Renal cortical epithelial cell (primary cell): ENCODE results near the gene PDE4B. TPM values are rescaled to one million over a fixed set of nuclear protein-coding genes. Genes with fewer than 3 reads are reported as not detected.

Source experiments
- DNase-seq: peaks from one replicate; pipeline ENCODE4 v3.0.0-alpha.2; 2011; ENCODE audit warnings: low read depth
- total RNA-seq: library from RNA; depleted of rRNA; stranded (reverse); fragments of >200 nt; gene quantifications from 2 replicates; pipeline ENCODE4 v1.2.3, GENCODE V29; 2014

PDE4B gene
- total RNA-seq, 1 donor from 2014 or later: 0.70 TPM

- no peak for DNase-seq
Measured at GRCh38 chr1:66240491-66241484, 448.1 kb downstream of the PDE4B start.

DNA sequence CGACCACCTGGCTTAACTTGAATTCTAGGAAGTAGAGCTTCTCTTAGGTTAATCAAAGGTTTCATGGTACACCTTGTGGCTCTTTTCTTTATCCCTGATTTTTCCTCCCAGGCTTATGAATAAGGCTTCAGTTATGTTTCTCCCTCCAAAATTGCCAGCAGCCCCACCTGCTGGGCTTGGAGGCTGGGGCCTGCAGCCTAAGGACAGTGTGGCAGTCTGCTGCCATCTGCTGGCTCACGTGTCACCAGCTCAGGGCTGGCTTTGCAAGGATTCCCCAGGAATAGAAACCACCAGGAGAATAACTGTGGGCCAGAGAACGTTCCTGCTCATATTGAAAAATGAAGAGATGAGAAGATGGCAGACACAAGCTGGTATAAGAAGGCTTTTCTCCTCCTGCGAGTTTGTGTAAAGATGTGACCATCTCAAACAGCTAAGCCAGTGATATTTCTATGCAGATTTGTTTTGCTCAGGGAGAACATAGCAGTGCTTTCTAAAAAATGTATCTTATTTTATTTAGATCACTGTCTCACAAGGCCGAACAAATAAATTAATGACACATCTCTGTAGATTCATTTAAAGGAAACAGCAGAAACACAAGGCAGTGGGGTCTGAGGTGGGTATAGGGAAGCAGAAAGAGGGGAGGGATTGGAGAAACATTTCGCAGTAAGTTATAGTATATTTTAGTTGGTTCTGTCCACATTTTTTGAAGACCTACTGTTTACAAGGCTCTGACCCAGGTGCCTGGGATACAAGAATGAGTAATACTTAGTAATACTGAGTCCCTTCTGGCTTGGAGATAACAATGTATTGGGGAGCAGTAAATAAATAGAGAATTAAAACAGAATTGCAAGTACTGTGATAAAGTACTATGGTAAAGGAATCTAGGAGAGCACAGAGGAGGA, 450.2 kb downstream of the PDE4B start:
- peak; percentile 64 for DNase-seq

- DNase-seq: no peak
Measured at GRCh38 chr1:66243548-66244130, 450.9 kb downstream of the PDE4B start.

DNA sequence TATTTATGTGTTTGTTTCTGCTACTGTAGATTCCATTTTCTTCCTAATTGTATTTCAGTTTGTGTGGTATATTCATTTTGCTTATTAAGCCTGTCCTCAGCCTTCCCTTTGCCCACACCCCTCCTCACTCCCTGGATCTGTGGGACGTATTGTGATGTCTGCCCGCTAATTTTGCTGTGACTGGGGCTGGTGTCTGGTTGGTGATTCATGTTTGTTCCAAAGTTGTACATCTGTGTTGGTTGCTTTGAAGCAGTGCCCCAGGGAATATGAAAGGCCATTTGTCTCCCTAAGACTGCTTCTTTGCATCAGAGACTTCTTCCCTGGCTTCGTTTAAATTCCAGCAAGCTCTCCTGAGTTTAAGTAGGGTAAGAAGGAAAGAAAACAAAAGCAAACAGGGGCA, 451.7 kb downstream of the PDE4B start:
- DNase-seq: no peak

DNA sequence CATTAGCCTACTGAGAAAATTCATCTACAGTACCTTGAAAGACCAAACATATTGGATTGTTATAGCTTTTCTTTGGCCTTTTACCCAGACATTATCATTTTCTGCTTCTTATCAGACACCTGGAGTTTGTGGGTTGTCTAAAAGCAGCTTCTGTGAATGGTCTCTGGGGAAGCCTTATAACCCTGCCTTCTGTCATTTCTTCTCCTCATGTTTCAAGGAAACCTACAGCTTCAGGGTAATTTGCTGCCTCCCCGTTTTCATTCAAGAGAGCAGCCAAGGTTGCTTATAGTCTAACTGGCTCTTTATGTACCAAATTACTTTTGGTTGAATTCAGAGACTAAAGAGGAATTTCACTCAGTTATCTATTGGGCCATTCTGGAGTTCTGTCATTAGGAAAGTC, 453.0 kb downstream of the PDE4B start:
- no peak for DNase-seq

DNA sequence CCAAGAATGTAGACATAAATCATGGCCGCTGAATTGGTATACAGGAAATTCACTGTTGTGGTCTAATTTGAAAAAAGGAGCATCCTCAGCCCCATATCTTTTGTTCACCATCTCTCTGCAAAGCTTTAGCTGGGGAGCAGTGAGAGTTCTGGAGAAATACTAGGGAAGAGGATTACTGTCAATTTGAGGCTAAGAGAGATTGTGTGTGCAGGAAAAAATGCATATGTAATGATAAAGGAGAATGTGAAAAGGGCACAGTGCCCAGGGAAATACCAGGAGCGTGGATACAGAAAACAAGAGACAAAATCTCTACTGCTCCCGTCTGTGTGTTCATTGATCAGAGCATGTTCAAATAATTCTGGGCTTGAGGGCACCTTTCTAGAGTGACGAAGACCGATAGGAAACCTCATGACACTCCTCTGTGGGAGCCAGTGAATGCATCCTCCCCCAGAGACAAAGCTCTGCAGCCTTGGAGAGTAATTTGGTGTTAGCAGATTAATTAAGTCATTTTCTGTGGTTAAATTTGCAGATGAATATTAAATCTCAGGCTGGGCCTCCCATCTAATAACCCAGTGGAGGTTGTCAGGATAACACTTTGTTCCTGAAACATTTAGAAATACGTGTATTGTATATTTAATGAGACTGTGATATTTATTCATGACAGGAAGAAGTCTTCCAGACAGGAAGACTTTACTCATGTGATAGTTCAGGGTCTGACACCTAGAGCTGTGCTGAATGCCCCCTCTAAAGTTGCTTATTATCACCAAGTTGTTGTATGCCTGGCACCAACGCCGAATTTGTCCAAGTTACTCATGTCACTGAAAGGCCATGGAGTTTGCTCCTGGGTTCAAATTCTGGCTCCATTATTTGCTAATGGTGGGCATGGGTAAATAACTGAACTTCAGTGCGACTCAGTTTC, 453.9 kb downstream of the PDE4B start:
- no peak for DNase-seq

- DNase-seq: no peak
Measured at GRCh38 chr1:66247415-66248208, 454.9 kb downstream of the PDE4B start.

GRCh38 chr1:66248257-66248656, 455.6 kb downstream of the PDE4B start:
- no peak for DNase-seq

DNA sequence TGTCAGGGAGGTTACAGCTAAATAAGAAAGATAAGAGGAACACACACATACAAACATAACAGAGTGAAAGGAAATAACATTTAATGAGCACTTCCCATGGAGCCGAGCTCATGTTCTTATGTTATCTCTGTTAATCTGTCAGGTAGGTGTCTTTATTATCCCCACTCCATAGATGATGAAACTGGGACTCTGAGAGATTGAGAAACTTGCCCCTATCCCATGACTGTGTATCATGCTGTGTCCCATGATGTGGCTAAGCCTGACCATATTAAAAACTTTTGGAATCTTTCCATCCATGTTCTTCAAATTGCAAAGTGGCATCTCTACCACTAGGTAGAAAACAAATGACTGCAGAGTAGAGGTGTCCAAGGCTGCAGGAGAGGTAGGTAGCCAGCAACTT, 456.1 kb downstream of the PDE4B start:
- DNase-seq: no peak

- no peak for DNase-seq
Measured at GRCh38 chr1:66250075-66250474, 457.4 kb downstream of the PDE4B start.

DNA sequence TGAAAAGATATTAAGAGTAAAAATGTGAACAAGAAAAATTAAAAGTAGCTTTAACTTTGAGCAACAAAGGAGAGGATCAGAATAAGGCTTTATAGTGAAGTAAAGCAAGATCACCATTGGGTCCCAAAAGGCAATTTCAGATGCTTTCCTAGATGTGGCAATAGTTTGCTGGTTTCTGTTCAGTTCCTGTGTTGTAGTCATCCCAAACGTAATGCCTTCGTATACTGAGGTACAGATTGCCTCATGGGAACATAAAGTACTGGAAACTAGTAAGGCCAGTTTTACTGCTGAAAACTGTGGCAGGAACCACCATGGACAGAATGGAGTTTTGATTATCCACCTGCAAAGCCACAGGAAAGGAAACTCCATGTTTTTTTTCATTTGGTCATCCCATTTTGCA, 457.8 kb downstream of the PDE4B start:
- no peak for DNase-seq

DNA sequence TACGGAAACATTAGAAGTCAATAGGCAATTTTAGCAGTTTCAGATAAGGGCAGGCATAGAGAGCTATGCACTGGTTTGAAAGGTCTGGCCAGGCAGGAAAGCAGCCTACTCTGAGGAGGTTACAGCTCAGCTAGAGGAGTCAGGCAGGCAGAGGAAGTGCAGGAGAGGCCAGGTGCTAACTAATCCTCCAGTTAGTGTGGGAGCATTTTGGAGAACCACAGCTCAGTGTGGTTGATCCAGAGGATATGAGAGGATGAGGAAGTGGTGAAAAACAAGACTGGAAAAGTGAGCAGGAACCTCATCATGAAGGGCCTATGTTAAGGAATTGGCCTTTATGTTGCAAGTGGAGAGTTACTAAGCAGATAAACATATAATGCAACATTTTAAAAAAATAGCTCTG, 458.9 kb downstream of the PDE4B start:
- DNase-seq: no peak

DNA sequence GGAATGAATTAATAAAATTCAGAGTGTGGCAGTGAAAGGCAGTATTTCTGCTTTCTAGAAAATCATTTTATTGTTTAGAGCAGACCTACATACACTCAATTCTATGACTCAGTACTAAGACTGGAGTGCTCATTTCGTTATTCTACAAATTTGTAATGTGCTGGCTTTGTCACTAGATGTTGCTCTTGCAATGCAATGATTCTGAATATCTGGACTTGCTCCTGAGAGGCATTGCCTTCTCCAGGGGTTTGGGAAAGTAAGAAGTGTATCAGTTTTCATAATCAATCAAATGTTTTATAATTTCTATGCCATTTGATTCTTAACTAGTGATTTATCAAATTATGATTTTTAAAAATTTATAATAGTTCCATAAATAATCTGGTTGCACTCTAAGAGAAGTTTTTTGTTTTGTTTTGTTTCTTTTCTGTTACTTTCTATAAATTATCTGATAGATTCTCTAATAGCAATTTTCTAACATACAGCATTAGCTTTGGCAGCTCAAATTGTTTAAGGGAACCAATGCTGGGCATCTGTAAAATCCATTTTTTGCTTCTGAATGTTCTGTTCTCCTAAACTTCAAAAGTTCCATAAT, 460.7 kb downstream of the PDE4B start:
- DNase-seq: peak; percentile 77

DNA sequence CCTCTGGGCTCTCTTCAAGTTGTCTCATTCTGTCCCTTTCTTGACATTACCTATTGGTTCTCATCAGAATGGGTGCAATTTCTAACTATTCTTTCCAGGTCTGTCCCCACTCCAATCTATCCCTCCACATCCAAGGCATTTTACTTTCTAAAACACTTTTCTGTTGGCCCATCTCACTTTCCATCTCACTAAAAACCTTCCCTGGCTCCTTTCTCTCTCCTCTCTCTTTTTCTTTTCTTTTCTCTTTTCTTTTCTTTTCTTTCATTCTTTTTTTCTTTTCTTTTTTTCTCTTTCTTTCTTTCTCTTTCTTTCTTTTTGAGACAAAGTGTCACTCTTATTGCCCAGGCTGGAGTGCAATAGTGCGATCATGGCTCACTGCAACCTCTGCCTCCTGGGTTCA, 462.1 kb downstream of the PDE4B start:
- DNase-seq: no peak

DNA sequence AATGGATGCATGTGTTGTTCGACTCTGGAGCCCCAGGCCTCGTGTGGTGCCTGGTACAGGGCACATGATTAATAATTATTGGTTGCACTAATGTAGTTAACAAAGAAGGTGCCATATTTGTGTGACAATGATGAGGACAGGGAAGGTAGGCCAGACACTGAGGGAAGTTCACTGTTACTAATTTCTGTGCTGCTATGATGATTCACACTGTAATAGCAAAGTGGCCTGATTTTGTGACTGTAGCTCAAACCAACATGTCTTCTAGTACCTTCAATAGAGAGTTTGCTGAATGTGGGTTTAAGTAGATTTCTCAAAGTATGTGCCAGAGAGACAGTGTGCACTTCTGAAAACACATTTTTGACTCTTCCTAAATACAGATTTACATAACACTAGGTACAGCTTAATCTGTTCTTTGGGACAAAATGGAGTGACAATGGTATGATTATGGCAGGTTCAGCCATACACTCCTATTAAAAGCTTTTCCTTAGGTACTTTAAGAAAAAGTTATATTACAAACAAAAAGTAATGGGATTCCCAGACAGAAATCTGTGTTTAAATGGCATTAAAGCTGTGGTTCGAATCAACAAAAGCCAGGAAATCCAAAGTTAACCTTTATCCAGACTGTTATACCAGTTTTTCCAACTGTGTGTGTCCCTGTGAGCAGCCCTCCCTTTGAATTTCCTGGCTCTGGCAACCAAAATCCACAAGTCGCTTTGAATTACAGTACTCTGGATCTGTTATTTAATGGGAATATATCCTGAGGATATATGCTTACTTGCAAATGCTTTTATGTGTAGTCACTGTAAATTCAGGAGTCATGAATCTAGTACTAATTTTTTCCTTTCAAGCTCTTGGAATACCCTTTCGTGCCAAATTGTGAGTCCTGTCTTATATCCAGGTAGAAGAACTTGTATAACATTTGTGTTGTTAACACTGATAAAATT, 464.2 kb downstream of the PDE4B start:
- DNase-seq: peak; percentile 51

DNA sequence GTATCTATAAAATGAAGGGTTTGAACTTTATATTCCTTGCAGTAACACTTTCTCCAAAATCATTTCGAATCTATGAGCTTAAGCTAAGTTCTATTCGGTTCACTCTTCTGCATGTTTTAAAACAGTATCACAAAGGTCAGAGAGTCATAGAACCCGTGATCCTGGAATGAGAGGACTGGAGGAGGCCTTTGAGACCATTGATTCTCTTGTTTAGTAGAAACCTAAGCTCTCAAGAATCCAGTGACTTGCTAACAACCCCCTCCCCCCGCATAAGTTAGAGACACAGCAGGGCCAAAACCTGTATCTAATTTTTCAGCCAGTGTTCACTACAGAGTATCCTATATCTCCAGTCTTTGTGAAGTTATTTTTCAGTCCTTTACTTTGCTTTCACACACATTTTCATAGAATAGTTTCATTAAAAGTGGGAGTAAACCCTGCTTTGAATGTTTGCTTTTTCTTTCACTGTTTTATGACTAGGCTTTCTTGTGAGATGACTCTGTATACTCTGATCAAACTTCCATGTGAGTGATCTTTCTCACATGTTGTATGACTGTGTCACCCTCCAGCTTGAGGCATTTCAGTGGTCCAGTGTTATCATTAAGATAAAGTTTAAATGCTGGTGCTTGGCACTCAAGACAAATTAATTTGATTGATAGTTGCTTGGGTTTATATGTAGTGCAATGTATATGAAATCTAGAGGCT, 465.9 kb downstream of the PDE4B start:
- no peak for DNase-seq

- DNase-seq: no peak
Measured at GRCh38 chr1:66261364-66261763, 468.7 kb downstream of the PDE4B start.
